Heart right ventricle (tissue), 16 donors: Measurements from ENCODE around the gene SOCS4. TPM values are rescaled to one million over a fixed set of nuclear protein-coding genes. Genes with fewer than 3 reads are reported as not detected.

Source experiments
- ATAC-seq, 8 donors: fragments of 200-7000 bp; cut with Tn5 transposase; one replicate each; pipeline ENCODE4 v1.9.1; 2020; ENCODE audit warnings: mild to moderate bottlenecking in 8 of 8, moderate library complexity in 8 of 8, moderate number of reproducible peaks in 1 of 8
- DNase-seq, 2 donors: peaks; one replicate each; pipeline ENCODE4 v3.0.0-alpha.2; 2020
- H3K27ac ChIP-seq, 10 donors: fragments of 200-600 bp; sonication (generic) in 2 of 10; one replicate each; pipeline versions ENCODE4 v1.5.0 to v1.8.0; 2020 to 2022; ENCODE audit warnings: mild to moderate bottlenecking in 3 of 10
- H3K27me3 ChIP-seq, 7 donors: fragments of 200-600 bp; one replicate each; pipeline ENCODE4 v1.8.0; 2021 to 2022; ENCODE audit warnings: mild to moderate bottlenecking in 2 of 7
- H3K36me3 ChIP-seq, 9 donors: fragments of 200-600 bp; sonication (generic) in 1 of 9; one replicate each; pipeline versions ENCODE4 v1.5.0 to v1.8.0; 2020 to 2022; ENCODE audit warnings: mild to moderate bottlenecking in 2 of 9
- H3K4me1 ChIP-seq, 9 donors: fragments of 200-600 bp; sonication (generic) in 1 of 9; one replicate each; pipeline versions ENCODE4 v1.5.0 to v1.8.0; 2020 to 2022; ENCODE audit warnings: mild to moderate bottlenecking in 4 of 9
- H3K4me3 ChIP-seq, 10 donors: fragments of 200-600 bp; sonication (generic) in 2 of 10; one replicate each; pipeline versions ENCODE4 v1.5.0 to v1.8.0; 2020 to 2022; ENCODE audit warnings: mild to moderate bottlenecking in 7 of 10, moderate library complexity in 2 of 10
- H3K9me3 ChIP-seq, 11 donors: fragments of 200-600 bp in 10 of 11; sonication (generic) in 2 of 11; one replicate each; pipeline versions ENCODE4 v1.5.0 to v1.8.0; 2013 to 2022; ENCODE audit warnings: mild to moderate bottlenecking in 2 of 11, control low read depth in 1 of 11, moderate library complexity in 1 of 11
- WGBS, 2 donors: extraction: QIAGEN DNeasy Blood & Tissue Kit; methylation state at CpG; one replicate each; pipeline ENCODE4 v1.1.7; 2013; ENCODE audit warnings: inconsistent platforms in 1 of 2; 5-methylcytosine and 5-hydroxymethylcytosine counted together
- intact Hi-C, 10 donors: fragments of 100-400 bp; cut with DNase I; formaldehyde crosslinking; loops; one replicate each; pipeline versions ENCODE4 v1.11.1 to v1.14.2; 2022
- polyA plus RNA-seq, 2 donors: library from polyadenylated mRNA; stranded (reverse); fragments of 200-250 nt; gene quantifications; one replicate each; pipeline ENCODE4 v1.2.3, GENCODE V29; 2013
- total RNA-seq, 10 donors: library from RNA; stranded (reverse); fragmentation: NEBNext Ultra II Directional in 3 of 10; extraction: Animal tissue kit (Norgen Biotek cat#: 25700) in 3 of 10; gene quantifications; one replicate each; pipeline versions ENCODE4 v1.2.1 to v1.2.4, GENCODE V29; 2021 to 2023
- TF ChIP-seq, protein P1 (sequence below), 9 donors: fragments of 200-600 bp; sonication (generic) in 2 of 9; IDR thresholded peaks; one replicate each; pipeline versions ENCODE4 v1.5.0 to v1.8.0; 2021 to 2022; ENCODE audit warnings: antibody characterized with exemption in 9 of 9, mild to moderate bottlenecking in 5 of 9, moderate library complexity in 1 of 9
- donor health status: Arrhythmogenic right ventricular cardiomyopathy.
- donor health status: ischemic (EF 13 %, LVEDD 7.1; RV severe dilation, severe dysfunction).
- donor health status: healthy with polysubstance abuse.
- donor health status: DM: no; HTN: yes; CAD: no.
- donor health status: DM: no; HTN: no; CAD: no.
- donor health status: ischemic (EF 25% LVEDD 6.9; RV normal size, moderate dysfunction).
- donor health status: ischemic (EF 25% LVEDD 5.7; RV mildly dilated, moderate dysfunction).
- donor health status: healthy.
- donor health status: DM: yes; HTN: yes; CAD: no.
- donor health status: Ischemic cardiomyopathy.
- donor health status: ischemic (EF 35%, LVEDD 5.7; RV mildly dilated, moderate dysfunction).
- donor health status: nonischemic (EF 11% LVEDD 7.7; RV severe dilation, severe dysfunction).
- donor health status: DM: yes; HTN: yes; CAD: no.
- donor health status: PGD.
- donor health status: ischemic (EF 29% LVEDD 5.4; RV normal size, mild dysfunction).
- donor health status: nonischemic (EF 23%, LVEDD 6.1; RV moderate dilation, normal function).

Gene SOCS4
- total and polyA plus RNA-seq, 12 donors: 4.7 to 24.2 (median 16.0) TPM

GRCh38 chr14:55084401-55085059, 57.5 kb downstream of the SOCS4 start:
- ATAC-seq (no peak), DNase-seq (no peak)
- Histone ChIP-seq H3K9me3 (no peaks in the 10 kb centered on the region), H3K4me3 (no peak overlapping the region), H3K4me1 (peaks cover 0 to 8% (median 3%) of the 10 kb centered on the region in 9 donors), H3K27ac (no peak overlapping the region), H3K27me3 (no peaks in the 10 kb centered on the region), H3K36me3 (no peaks in the 10 kb centered on the region)
- TF ChIP-seq, protein P1, sequence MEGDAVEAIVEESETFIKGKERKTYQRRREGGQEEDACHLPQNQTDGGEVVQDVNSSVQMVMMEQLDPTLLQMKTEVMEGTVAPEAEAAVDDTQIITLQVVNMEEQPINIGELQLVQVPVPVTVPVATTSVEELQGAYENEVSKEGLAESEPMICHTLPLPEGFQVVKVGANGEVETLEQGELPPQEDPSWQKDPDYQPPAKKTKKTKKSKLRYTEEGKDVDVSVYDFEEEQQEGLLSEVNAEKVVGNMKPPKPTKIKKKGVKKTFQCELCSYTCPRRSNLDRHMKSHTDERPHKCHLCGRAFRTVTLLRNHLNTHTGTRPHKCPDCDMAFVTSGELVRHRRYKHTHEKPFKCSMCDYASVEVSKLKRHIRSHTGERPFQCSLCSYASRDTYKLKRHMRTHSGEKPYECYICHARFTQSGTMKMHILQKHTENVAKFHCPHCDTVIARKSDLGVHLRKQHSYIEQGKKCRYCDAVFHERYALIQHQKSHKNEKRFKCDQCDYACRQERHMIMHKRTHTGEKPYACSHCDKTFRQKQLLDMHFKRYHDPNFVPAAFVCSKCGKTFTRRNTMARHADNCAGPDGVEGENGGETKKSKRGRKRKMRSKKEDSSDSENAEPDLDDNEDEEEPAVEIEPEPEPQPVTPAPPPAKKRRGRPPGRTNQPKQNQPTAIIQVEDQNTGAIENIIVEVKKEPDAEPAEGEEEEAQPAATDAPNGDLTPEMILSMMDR (IDR thresholded peaks at IDR 0.05): no peak
- intact Hi-C loops: loop anchor here in 2 of 10 donors (5.0 kb wide), 1 partner anchor 78 kb away; no protein-coding TSS in a partner anchor

GRCh38 chr14:55085060-55085660, 58.1 kb downstream of the SOCS4 start:
- Histone ChIP-seq H3K9me3 (no peaks in the 10 kb centered on the region), H3K4me3 (no peak overlapping the region), H3K4me1 (peaks cover 0 to 13% (median 3%) of the 10 kb centered on the region in 9 donors), H3K27ac (no peak overlapping the region), H3K36me3 (no peaks in the 10 kb centered on the region), H3K27me3 (no peaks in the 10 kb centered on the region)
- ATAC-seq (no peak), DNase-seq (no peak)
- TF ChIP-seq, protein P1 (IDR thresholded peaks at IDR 0.05): no peak
- intact Hi-C loops: loop anchor here in 2 of 10 donors (5.0 kb wide), 1 partner anchor 77 kb away; no protein-coding TSS in a partner anchor
- 80 to 84% methylated on average over 4 of the region's 4 CpGs for WGBS, 2 donors

DNA sequence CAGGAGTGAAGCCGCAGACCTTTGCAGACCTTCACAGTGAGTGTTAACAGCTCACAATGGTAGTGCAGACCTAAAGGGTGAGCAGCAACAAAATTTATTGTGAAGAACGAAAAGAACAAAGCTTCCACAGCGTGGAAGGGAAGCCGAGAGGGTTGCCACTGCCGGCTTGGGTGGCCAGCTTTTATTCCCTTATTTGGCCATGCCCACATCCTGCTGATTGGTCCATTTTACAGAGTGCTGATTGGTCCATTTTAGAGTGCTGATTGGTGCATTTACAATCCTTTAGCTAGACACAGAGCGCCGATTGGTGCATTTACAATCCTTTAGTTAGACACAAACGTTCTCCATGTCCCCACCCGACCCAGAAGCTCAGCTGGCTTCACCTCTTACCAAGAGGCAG, 59.9 kb downstream of the SOCS4 start:
- no peak overlapping the region for H3K27ac ChIP-seq
- TF ChIP-seq, protein P1 (IDR thresholded peaks at IDR 0.05): no peak
- no peak overlapping the region for H3K4me3 ChIP-seq
- H3K4me1 ChIP-seq: peaks cover 0 to 14% (median 3%) of the 10 kb centered on the region in 9 donors
- H3K36me3 ChIP-seq: no peaks in the 10 kb centered on the region
- DNase-seq (no peak), ATAC-seq (no peak)
- WGBS, 2 donors: 88 to 92% methylated on average over 9 of the region's 9 CpGs
- H3K9me3 ChIP-seq: no peaks in the 10 kb centered on the region
- intact Hi-C loops: loop anchor here in 2 of 10 donors (5.0 kb wide), 1 partner anchor 75 kb away; no protein-coding TSS in a partner anchor
- no peaks in the 10 kb centered on the region for H3K27me3 ChIP-seq

DNA sequence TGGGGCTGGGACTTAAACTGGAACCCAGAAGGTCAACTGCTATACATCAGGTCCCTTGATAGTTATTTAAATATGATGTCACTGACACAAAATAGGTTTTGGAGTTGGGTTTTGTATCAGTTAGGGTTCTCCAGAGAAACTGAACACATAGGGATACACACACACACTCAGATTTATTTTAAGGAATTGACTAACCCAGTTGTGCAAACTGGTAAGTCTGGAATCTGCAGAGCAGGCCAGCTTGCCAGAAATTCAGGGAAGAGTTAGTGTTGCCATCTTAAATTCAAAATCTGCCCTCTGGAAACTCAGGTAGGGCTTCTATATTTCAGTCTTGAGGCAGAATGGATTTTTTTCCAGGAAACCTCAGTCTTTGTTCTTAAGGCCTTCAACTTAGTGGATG, 61.3 kb downstream of the SOCS4 start:
- DNase-seq (no peak), ATAC-seq (no peak)
- H3K27ac ChIP-seq: no peak overlapping the region
- no peaks in the 10 kb centered on the region for H3K9me3 ChIP-seq
- no peaks in the 10 kb centered on the region for H3K27me3 ChIP-seq
- intact Hi-C loops: loop anchor here in 5 of 10 donors (2.0 to 5.0 kb wide), 4 partner anchors 44 to 74 kb away; no protein-coding TSS in a partner anchor
- no peak overlapping the region for H3K4me3 ChIP-seq
- TF ChIP-seq, protein P1 (IDR thresholded peaks at IDR 0.05): no peak
- no peaks in the 10 kb centered on the region for H3K36me3 ChIP-seq
- peaks cover 0 to 21% (median 3%) of the 10 kb centered on the region in 9 donors for H3K4me1 ChIP-seq
